ENCODE results near the gene PDE6D. TPM values are rescaled to one million over a fixed set of nuclear protein-coding genes. Genes with fewer than 3 reads are reported as not detected.

The PDE6D gene
- total and polyA plus RNA-seq, 2 of the 4 experiments (the other 2 are of a cell fraction) = 13.8 to 24.7 TPM

GRCh38 chr2:231709981-231710798 is 70.9 kb downstream of the PDE6D start:
- peak overlapping the region; percentile 86 for H3K27ac ChIP-seq (ENCODE audit: insufficient read depth, low read length)
- in situ Hi-C loops (cut with MboI; ENCODE audit: low sequenced_read_pairs) (loop anchor here (5.0 kb wide), 2 partner anchors 33 to 98 kb away; no protein-coding TSS in a partner anchor), intact Hi-C loops (cut with micrococcal nuclease) (loop anchor here (2.0 kb wide), 1 partner anchor 77 kb away; the partner anchor contains the start of gene COPS7B), dilution Hi-C loops (cut with HindIII; ENCODE audit: low sequenced_read_pairs, unreplicated experiment) (no loop called here)
- H2BK15ac ChIP-seq (ENCODE audit: low read depth, low read length) = no peak overlapping the region
- H3K9me1 ChIP-seq (ENCODE audit: insufficient read depth, low read length) = peaks cover 5% of the 10 kb centered on the region; the same call in 1 of the 2 replicates
- ChIA-PET CTCF (interaction anchor here (1.0 kb wide), 1 partner anchor 33 kb away, joined by 6 read pairs; no protein-coding TSS in a partner anchor), POLR2A (ENCODE audit: unreplicated experiment) (interaction anchor here (0.6 kb wide), 1 partner anchor 96 kb away, joined by 3 read pairs; no protein-coding TSS in a partner anchor)
- H3K9ac ChIP-seq (ENCODE audit: low read depth, low read length) = peak overlapping the region; percentile 77
- H2AK5ac ChIP-seq (ENCODE audit: low read depth, low read length) = peak overlapping the region; percentile 38; the same call in 1 of the 2 replicates
- H4K8ac ChIP-seq (ENCODE audit: low read depth in 2 of 2, low read length in 2 of 2) = no peak overlapping the region; a peak in 1 of 4 replicates
- ATAC-seq (ENCODE audit: low read depth) (peak; percentile 38), DNase-seq (peak; percentile 80)
- BruUV-seq (replicated peaks) = no TSS peak
- H3K14ac ChIP-seq (replicated peaks; ENCODE audit: low read depth, low read length) = peak overlapping the region; percentile 77; the same call in 1 of the 2 replicates
- peak overlapping the region; percentile 93 for H2AK9ac ChIP-seq (replicated peaks; ENCODE audit: low read depth, low read length, poor library complexity)
- no peaks in the 10 kb centered on the region for H3K27me3 ChIP-seq (ENCODE audit: control insufficient read depth, insufficient read depth, low read length)
- 0% methylated on average over 71 of the region's 105 CpGs; no CpG with 5 or more reads in 1 of the 2 experiments for WGBS, 2 experiments (ENCODE audit: extremely low coverage in 2 of 2, insufficient read length in 1 of 2)
- H2BK120ac ChIP-seq (ENCODE audit: low read depth, low read length) = 0 out of 2 replicates have a peak overlapping the region, but pooled peaks have one; percentile 25
- peak overlapping the region; percentile 71 for H2AFZ ChIP-seq (replicated peaks; ENCODE audit: low read length, poor library complexity)
- peak overlapping the region; percentile 91 for H3K4me2 ChIP-seq (ENCODE audit: low read depth, low read length)
- peak overlapping the region; percentile 77 for H3K4ac ChIP-seq (ENCODE audit: low read depth, low read length)
- H4K20me1 ChIP-seq (ENCODE audit: insufficient read depth, low read length) = peaks cover 60% of the 10 kb centered on the region
- peaks cover 18% of the 10 kb centered on the region for H3K36me3 ChIP-seq (ENCODE audit: control insufficient read depth, insufficient read depth, low read length)
- H4K91ac ChIP-seq (ENCODE audit: insufficient read depth, low read depth, low read length) = peak overlapping the region; percentile 47
- peak overlapping the region; percentile 83 for H3K23ac ChIP-seq (ENCODE audit: low read depth, low read length)
- no peak overlapping the region for H3K18ac ChIP-seq (ENCODE audit: low read depth, low read length)
- H4K5ac ChIP-seq (ENCODE audit: low read depth, low read length) = no peak overlapping the region
- peaks cover 6 to 37% of the 10 kb centered on the region in 2 experiments for H3K79me1 ChIP-seq (ENCODE audit: low read depth in 1 of 2, low read length in 2 of 2)
- no peaks in the 10 kb centered on the region for H3K9me3 ChIP-seq (ENCODE audit: control insufficient read depth, insufficient read depth, low read length)
- peak overlapping the region; percentile 89 for H3K4me3 ChIP-seq (ENCODE audit: insufficient read depth, low read depth, low read length)
- peak overlapping the region; percentile 71 for H2BK5ac ChIP-seq (ENCODE audit: low read depth, low read length, poor library complexity, severe bottlenecking)
- peak overlapping the region; percentile 38; the same call in 1 of the 2 replicates for H3K56ac ChIP-seq (ENCODE audit: extremely low read depth, insufficient read depth, low read length)
- no peak overlapping the region for H2BK20ac ChIP-seq (ENCODE audit: low read depth, low read length)
- peaks cover 12% of the 10 kb centered on the region for H3K4me1 ChIP-seq (ENCODE audit: control insufficient read depth, insufficient read depth, low read length)
- TF ChIP-seq MAZ (IDR thresholded peaks at IDR 0.05; ENCODE audit: borderline replicate concordance, low read depth, low read length) (peak; percentile 97), CEBPB (IDR thresholded peaks at IDR 0.05; ENCODE audit: low read depth, low read length) (no peak), SMC3 (IDR thresholded peaks at IDR 0.05; ENCODE audit: low read depth, low read length) (peak; percentile 49), RFX5 (IDR thresholded peaks at IDR 0.05; ENCODE audit: low read depth, low read length) (no peak), POLR2A (IDR thresholded peaks at IDR 0.05; ENCODE audit: low read depth, low read length) (peak; percentile 78), FOS (IDR thresholded peaks at IDR 0.05; ENCODE audit: low read depth, low read length) (no peak), MAFK (IDR thresholded peaks at IDR 0.05; ENCODE audit: low read depth, low read length) (no peak), NFE2L2 (IDR thresholded peaks at IDR 0.05; ENCODE audit: low read depth, low read length) (no peak), CHD1 (IDR thresholded peaks at IDR 0.05; ENCODE audit: low read depth, low read length) (no peak), RCOR1 (IDR thresholded peaks at IDR 0.05; ENCODE audit: insufficient replicate concordance, low read length) (peak; percentile 74), CTCF (conservative IDR thresholded peaks at IDR 0.05; ENCODE audit: low read depth, low read length) (peak; percentile 98), MXI1 (IDR thresholded peaks at IDR 0.05; ENCODE audit: borderline replicate concordance, low read depth, low read length) (peak; percentile 97), USF2 (IDR thresholded peaks at IDR 0.05; ENCODE audit: low read depth, low read length) (peak; percentile 88)

Measured in IMR-90 (cell line).